ENCODE results near the gene ARPIN.
"Not testable (repeated sequence)": the region's sequence is repeated elsewhere in the genome, so short reads cannot be mapped to it uniquely, and the experiment has no call there.

ARPIN gene

DNA sequence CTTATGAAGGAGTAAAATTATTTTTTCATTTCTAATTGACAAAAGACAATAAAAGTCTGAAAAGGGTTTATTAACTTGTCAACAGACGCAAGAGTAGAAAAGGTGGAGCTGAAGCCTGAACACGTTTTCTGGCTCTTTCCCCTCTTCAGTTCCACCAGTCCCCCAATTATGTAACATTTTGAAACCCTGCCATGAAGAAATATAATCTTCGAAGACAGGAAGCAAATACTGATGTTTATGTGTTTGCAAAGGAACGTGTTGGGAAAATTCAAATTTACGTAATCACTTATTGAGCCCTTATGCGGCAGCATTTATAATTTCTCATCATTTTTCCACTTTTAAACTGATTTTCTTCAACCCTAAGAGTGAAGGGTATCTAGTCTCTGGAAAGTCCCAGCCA, 19.7 kb downstream of the ARPIN start:
- H3K4me1 ChIP-seq (ENCODE audit: control insufficient read depth, insufficient read depth, low read length) = no peaks in the 10 kb centered on the region
- H3K9me3 ChIP-seq (ENCODE audit: control insufficient read depth, insufficient read depth, low read length) = no peaks in the 10 kb centered on the region
- peak overlapping the region; percentile 94 for H3K9ac ChIP-seq (ENCODE audit: low read depth, low read length)
- H3K27me3 ChIP-seq (ENCODE audit: control insufficient read depth, insufficient read depth, low read length) = no peaks in the 10 kb centered on the region
- H3K36me3 ChIP-seq (ENCODE audit: control insufficient read depth, insufficient read depth, low read length) = peaks cover 5% of the 10 kb centered on the region
- H3K4me3 ChIP-seq (ENCODE audit: low read depth, low read length) = peak overlapping the region; percentile 91

- peaks cover 5% of the 10 kb centered on the region for H3K36me3 ChIP-seq (ENCODE audit: control insufficient read depth, insufficient read depth, low read length)
- no peaks in the 10 kb centered on the region for H3K4me1 ChIP-seq (ENCODE audit: control insufficient read depth, insufficient read depth, low read length)
- H3K9ac ChIP-seq (ENCODE audit: low read depth, low read length) = no peak overlapping the region
- no peaks in the 10 kb centered on the region for H3K9me3 ChIP-seq (ENCODE audit: control insufficient read depth, insufficient read depth, low read length)
- H3K27me3 ChIP-seq (ENCODE audit: control insufficient read depth, insufficient read depth, low read length) = no peaks in the 10 kb centered on the region
- H3K4me3 ChIP-seq (ENCODE audit: low read depth, low read length) = no peak overlapping the region
These were observed 24.4 kb downstream of the ARPIN start for GRCh38 chr15:89888214-89888804.

DNA sequence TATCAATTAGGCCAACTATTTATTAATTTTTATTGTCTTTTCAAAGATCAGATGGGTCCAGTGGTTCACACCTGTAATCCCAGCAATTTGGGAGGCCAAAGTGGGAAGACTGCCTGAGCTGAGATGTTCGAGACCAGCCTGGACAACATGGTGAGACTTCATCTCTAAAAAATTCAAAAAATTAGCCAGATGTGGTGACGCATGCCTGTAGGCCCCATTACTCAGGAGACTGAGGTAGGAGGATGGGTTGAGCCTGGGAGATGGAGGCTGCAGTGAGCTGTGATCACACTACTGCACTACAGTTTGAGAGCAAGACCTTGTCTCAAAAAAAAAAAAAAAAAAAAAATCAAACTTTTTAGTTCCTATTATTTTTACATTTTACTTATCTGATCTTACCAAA, 27.1 kb downstream of the ARPIN start:
- Histone ChIP-seq H3K27me3 (ENCODE audit: control insufficient read depth, insufficient read depth, low read length) (no peaks in the 10 kb centered on the region), H3K36me3 (ENCODE audit: control insufficient read depth, insufficient read depth, low read length) (peaks cover 5% of the 10 kb centered on the region), H3K9me3 (ENCODE audit: control insufficient read depth, insufficient read depth, low read length) (no peaks in the 10 kb centered on the region), H3K4me1 (ENCODE audit: control insufficient read depth, insufficient read depth, low read length) (no peaks in the 10 kb centered on the region), H3K4me3 (ENCODE audit: low read depth, low read length) (no peak overlapping the region), H3K9ac (ENCODE audit: low read depth, low read length) (no peak overlapping the region)

DNA sequence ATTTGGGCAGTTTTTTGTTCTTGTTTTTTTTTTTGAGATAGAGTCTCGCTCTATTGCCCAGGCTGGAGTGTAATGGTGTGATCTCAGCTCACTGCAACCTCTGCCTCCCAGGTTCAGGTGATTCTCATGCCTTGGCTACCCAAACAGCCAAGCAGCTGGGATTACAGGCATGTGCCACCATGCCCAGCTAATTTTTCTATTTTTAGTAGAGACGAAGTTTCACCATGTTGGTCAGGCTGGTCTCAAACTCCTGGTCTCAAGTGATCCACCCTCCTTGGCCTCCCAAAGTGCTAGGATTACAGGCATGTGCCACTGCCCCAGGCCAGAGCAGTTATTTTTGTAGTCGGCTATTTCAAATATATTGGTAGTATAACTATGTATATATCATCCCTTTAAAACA, 27.6 kb downstream of the ARPIN start:
- H3K4me1 ChIP-seq (ENCODE audit: control insufficient read depth, insufficient read depth, low read length); H3K9ac ChIP-seq (ENCODE audit: low read depth, low read length); H3K4me3 ChIP-seq (ENCODE audit: low read depth, low read length); H3K27me3 ChIP-seq (ENCODE audit: control insufficient read depth, insufficient read depth, low read length); H3K9me3 ChIP-seq (ENCODE audit: control insufficient read depth, insufficient read depth, low read length); H3K36me3 ChIP-seq (ENCODE audit: control insufficient read depth, insufficient read depth, low read length): not testable (repeated sequence)

DNA sequence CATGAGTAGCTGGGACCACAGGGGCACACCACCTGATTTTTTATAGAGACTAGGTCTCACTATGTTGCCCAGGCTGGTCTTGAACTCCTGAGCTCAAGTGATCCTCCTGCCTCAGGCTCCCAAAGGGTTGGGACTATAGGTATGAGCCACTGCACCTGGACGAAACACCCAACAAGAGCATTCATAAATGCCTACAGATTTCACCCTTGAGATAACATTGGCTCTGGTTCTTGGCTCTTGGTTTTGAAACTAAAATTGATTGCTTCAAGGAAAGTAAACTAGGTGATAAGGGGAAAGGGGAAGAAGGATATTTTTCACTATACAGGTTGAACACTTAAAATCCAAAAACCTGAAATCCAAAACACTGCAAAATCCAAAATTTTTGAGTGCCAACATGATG, 29.2 kb downstream of the ARPIN start:
- Histone ChIP-seq H3K27me3 (ENCODE audit: control insufficient read depth, insufficient read depth, low read length) (no peaks in the 10 kb centered on the region), H3K9ac (ENCODE audit: low read depth, low read length) (no peak overlapping the region), H3K9me3 (ENCODE audit: control insufficient read depth, insufficient read depth, low read length) (no peaks in the 10 kb centered on the region), H3K4me1 (ENCODE audit: control insufficient read depth, insufficient read depth, low read length) (no peaks in the 10 kb centered on the region), H3K36me3 (ENCODE audit: control insufficient read depth, insufficient read depth, low read length) (peaks cover under 1% of the 10 kb centered on the region), H3K4me3 (ENCODE audit: low read depth, low read length) (no peak overlapping the region)

DNA sequence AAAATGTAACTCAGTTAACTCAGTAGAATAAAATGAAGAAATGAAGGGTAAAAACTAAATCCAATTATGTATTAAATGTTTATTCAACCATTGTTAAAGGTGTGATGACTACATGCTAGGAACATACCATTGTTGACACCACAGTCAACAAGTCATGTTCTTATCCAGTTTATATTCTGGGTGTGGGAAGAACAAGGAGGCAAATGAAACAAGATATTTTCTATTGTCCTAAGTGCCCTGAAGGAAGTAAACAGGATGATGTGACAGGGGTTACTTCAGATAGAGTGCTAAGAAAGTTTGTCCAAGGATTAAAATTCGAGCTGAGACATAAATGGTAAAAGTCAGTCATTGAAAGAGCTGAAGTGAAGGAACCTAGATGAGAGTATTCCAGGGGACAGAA, 32.0 kb downstream of the ARPIN start:
- H3K27me3 ChIP-seq (ENCODE audit: control insufficient read depth, insufficient read depth, low read length) = no peaks in the 10 kb centered on the region
- H3K9ac ChIP-seq (ENCODE audit: low read depth, low read length) = no peak overlapping the region
- no peaks in the 10 kb centered on the region for H3K36me3 ChIP-seq (ENCODE audit: control insufficient read depth, insufficient read depth, low read length)
- H3K4me3 ChIP-seq (ENCODE audit: low read depth, low read length) = no peak overlapping the region
- H3K9me3 ChIP-seq (ENCODE audit: control insufficient read depth, insufficient read depth, low read length) = no peaks in the 10 kb centered on the region
- no peaks in the 10 kb centered on the region for H3K4me1 ChIP-seq (ENCODE audit: control insufficient read depth, insufficient read depth, low read length)

DNA sequence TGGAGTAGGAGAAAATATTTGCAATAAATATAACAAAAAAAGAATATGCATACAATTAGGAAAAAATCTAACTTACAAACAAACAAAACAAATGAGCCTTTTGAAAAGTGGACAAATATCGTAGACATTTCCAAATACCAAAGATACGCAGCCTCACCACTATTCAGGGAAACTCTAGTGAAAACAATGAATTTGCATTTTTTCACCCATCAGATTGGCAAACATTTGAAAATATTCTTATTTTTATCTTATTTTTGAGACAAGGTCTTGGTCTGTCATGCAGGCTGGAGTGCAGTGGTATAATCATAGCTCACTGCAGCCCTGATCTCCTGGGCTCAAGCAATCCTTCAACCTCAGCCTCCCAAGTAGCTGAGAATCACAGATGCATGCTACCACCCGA, 34.4 kb downstream of the ARPIN start:
- Histone ChIP-seq H3K4me1 (ENCODE audit: control insufficient read depth, insufficient read depth, low read length) (no peaks in the 10 kb centered on the region), H3K4me3 (ENCODE audit: low read depth, low read length) (no peak overlapping the region), H3K36me3 (ENCODE audit: control insufficient read depth, insufficient read depth, low read length) (no peaks in the 10 kb centered on the region), H3K9me3 (ENCODE audit: control insufficient read depth, insufficient read depth, low read length) (no peaks in the 10 kb centered on the region), H3K9ac (ENCODE audit: low read depth, low read length) (no peak overlapping the region), H3K27me3 (ENCODE audit: control insufficient read depth, insufficient read depth, low read length) (no peaks in the 10 kb centered on the region)

DNA sequence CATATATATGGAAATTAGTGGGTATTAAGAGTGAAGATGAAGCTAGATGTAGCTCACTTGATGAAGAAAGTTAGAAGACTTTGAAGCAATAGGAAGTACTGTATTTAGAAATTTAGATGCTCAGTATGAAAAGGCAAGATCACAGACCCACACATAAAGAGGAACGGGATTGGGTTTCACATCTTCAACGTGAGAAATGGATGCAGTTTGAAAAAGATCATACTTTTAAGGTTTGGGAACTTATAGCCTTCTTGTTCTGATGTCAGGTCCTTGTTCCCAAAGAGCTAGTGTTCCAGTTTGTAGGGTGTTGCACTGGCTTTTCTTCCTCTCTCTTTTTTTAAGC, 35.7 kb downstream of the ARPIN start:
- Histone ChIP-seq H3K9ac (ENCODE audit: low read depth, low read length) (no peak overlapping the region), H3K27me3 (ENCODE audit: control insufficient read depth, insufficient read depth, low read length) (no peaks in the 10 kb centered on the region), H3K9me3 (ENCODE audit: control insufficient read depth, insufficient read depth, low read length) (no peaks in the 10 kb centered on the region), H3K4me1 (ENCODE audit: control insufficient read depth, insufficient read depth, low read length) (no peaks in the 10 kb centered on the region), H3K36me3 (ENCODE audit: control insufficient read depth, insufficient read depth, low read length) (no peaks in the 10 kb centered on the region), H3K4me3 (ENCODE audit: low read depth, low read length) (no peak overlapping the region)

DNA sequence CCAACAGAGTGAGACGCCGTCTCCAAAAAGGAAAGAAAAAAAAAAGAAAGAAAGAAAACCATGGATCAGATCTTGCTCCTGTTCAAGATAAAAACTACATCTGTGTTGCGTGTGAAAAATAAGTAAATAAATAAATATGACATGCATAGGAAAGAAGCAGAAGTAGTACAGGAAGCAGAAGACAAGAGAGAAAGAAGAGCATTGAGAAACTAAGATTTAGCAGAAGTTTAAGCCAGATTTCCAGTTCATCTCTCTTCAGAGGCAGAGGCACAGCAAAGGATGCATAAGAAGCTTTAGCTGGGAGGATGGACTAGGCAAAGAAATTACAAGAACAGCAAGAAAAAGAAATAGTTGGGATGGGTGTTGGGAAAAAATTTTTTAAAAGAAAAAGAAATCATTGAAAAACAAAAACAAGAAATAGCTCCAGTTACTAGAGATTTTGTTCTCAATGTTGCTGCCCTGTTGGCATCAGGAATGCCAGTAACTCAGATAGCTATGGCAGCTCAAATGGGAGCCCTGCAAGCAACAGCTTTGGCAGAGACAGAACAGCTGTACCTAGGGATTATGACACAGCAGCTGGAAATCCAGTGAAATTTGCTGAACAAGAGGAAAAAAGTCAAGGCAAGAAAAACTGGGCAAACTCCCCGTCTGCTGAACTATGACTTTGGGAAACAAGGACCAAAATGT, 36.2 kb downstream of the ARPIN start:
- H3K27me3 ChIP-seq (ENCODE audit: control insufficient read depth, insufficient read depth, low read length) = no peaks in the 10 kb centered on the region
- H3K9me3 ChIP-seq (ENCODE audit: control insufficient read depth, insufficient read depth, low read length) = no peaks in the 10 kb centered on the region
- no peak overlapping the region for H3K4me3 ChIP-seq (ENCODE audit: low read depth, low read length)
- no peaks in the 10 kb centered on the region for H3K36me3 ChIP-seq (ENCODE audit: control insufficient read depth, insufficient read depth, low read length)
- no peak overlapping the region for H3K9ac ChIP-seq (ENCODE audit: low read depth, low read length)
- H3K4me1 ChIP-seq (ENCODE audit: control insufficient read depth, insufficient read depth, low read length) = no peaks in the 10 kb centered on the region

DNA sequence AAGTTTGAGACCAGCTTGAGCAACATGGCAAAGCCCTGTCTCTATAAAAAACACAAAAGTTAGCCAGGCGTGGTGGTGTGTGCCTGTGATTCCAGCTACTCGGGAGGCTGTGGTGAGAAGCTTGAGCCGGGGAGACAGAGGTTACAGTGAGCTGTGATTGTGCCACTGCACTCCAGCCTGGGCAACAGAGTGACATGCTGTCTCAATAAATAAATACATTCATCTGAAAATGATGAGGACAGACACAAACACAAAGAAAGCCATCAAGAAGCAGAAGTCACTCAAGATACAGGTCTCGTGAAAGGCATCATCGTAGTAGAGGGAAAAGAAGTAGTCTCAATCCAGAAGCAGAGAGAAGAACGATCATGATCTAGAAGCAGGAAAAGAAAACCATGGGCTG, 37.0 kb downstream of the ARPIN start:
- H3K9ac ChIP-seq (ENCODE audit: low read depth, low read length) = no peak overlapping the region
- no peaks in the 10 kb centered on the region for H3K36me3 ChIP-seq (ENCODE audit: control insufficient read depth, insufficient read depth, low read length)
- H3K27me3 ChIP-seq (ENCODE audit: control insufficient read depth, insufficient read depth, low read length) = no peaks in the 10 kb centered on the region
- no peaks in the 10 kb centered on the region for H3K4me1 ChIP-seq (ENCODE audit: control insufficient read depth, insufficient read depth, low read length)
- no peaks in the 10 kb centered on the region for H3K9me3 ChIP-seq (ENCODE audit: control insufficient read depth, insufficient read depth, low read length)
- no peak overlapping the region for H3K4me3 ChIP-seq (ENCODE audit: low read depth, low read length)

GRCh38 chr15:89874926-89875564, 37.7 kb downstream of the ARPIN start:
- no peaks in the 10 kb centered on the region for H3K36me3 ChIP-seq (ENCODE audit: control insufficient read depth, insufficient read depth, low read length)
- H3K9ac ChIP-seq (ENCODE audit: low read depth, low read length) = no peak overlapping the region
- H3K4me3 ChIP-seq (ENCODE audit: low read depth, low read length) = no peak overlapping the region
- no peaks in the 10 kb centered on the region for H3K4me1 ChIP-seq (ENCODE audit: control insufficient read depth, insufficient read depth, low read length)
- no peaks in the 10 kb centered on the region for H3K27me3 ChIP-seq (ENCODE audit: control insufficient read depth, insufficient read depth, low read length)
- H3K9me3 ChIP-seq (ENCODE audit: control insufficient read depth, insufficient read depth, low read length) = no peaks in the 10 kb centered on the region

DNA sequence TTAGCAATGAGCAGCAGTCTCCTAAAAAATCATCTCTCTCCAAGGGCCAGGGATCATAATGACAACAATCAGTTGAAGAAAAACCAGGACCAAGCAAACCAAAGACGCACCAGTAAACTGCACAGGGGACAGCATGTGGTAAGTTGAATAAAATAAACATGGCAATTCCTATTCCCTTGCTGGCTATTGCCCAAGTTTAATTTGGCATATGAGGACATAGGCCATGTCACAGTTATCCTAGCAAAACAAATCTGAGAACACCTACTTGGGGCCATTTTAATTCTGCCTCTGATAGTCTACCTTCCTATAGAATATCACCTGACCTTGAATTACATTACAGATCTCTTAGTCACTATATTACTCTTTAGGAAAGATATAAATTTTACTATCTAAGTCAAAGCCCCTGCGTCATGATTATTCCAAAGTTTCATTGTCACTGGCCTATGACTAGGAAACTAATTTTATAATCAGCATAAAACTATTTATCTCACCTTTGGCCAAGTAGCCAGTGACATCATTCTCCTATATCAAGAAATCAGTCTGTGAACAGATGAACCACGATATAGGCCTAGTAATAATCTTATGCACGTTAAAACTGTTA, 42.0 kb downstream of the ARPIN start:
- no peaks in the 10 kb centered on the region for H3K36me3 ChIP-seq (ENCODE audit: control insufficient read depth, insufficient read depth, low read length)
- H3K4me1 ChIP-seq (ENCODE audit: control insufficient read depth, insufficient read depth, low read length) = no peaks in the 10 kb centered on the region
- H3K4me3 ChIP-seq (ENCODE audit: low read depth, low read length) = no peak overlapping the region
- H3K9ac ChIP-seq (ENCODE audit: low read depth, low read length) = no peak overlapping the region
- H3K27me3 ChIP-seq (ENCODE audit: control insufficient read depth, insufficient read depth, low read length) = no peaks in the 10 kb centered on the region
- H3K9me3 ChIP-seq (ENCODE audit: control insufficient read depth, insufficient read depth, low read length) = no peaks in the 10 kb centered on the region
